Activated T-cell treated with anti-CD3 and anti-CD28 coated beads, Interleukin-2, amount 50 U/mL, for 24 hours (primary cell): ENCODE results near the gene CELA1.

Experiments used
- DNase-seq: peaks from one replicate; pipeline ENCODE4 v3.0.0-alpha.2; 2020
- H3K27ac Mint-ChIP-seq: 2 replicates; pipeline ENCODE4 v1.8.0; 2020; ENCODE audit warnings: mild to moderate bottlenecking, mixed read lengths
- H3K27me3 Mint-ChIP-seq: 2 replicates; pipeline ENCODE4 v1.8.0; 2020; ENCODE audit warnings: mixed read lengths
- H3K36me3 Mint-ChIP-seq: 2 replicates; pipeline ENCODE4 v1.8.0; 2020; ENCODE audit warnings: low read depth, mixed read lengths
- H3K4me1 Mint-ChIP-seq: 2 replicates; pipeline ENCODE4 v1.8.0; 2020; ENCODE audit warnings: low read depth, mixed read lengths
- H3K4me3 Mint-ChIP-seq: 2 replicates; pipeline ENCODE4 v1.8.0; 2020; ENCODE audit warnings: mild to moderate bottlenecking, moderate library complexity, mixed read lengths
- H3K9me3 Mint-ChIP-seq: 2 replicates; pipeline ENCODE4 v1.8.0; 2020; ENCODE audit warnings: mixed read lengths

CELA1 gene

DNA sequence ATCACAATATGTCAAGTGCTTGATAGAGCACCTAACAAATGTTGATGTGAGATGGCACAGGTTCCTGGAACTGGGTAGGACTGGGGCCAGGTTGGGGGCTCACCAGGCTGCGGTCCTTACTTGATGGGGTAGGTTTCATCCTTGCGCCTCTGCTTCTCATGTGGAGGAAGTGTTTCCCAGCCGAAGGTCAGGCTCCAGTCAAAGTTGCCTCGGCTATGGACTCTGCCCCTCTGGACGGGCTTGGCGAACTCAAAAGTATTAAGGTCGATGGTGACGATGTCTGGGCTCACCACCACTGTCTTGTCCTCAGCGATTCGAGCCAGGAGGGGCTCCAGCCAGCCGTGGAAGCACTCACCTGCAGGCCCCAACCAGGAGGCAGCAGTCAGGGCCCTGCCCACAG is 17.5 kb upstream of the CELA1 start:
- Mint-ChIP-seq H3K9me3 (no peaks in the 10 kb centered on the region), H3K4me1 (peaks cover 17% of the 10 kb centered on the region), H3K4me3 (no peak overlapping the region), H3K27ac (no peak overlapping the region), H3K36me3 (peaks cover 44% of the 10 kb centered on the region), H3K27me3 (no peaks in the 10 kb centered on the region)
- DNase-seq: no peak

DNA sequence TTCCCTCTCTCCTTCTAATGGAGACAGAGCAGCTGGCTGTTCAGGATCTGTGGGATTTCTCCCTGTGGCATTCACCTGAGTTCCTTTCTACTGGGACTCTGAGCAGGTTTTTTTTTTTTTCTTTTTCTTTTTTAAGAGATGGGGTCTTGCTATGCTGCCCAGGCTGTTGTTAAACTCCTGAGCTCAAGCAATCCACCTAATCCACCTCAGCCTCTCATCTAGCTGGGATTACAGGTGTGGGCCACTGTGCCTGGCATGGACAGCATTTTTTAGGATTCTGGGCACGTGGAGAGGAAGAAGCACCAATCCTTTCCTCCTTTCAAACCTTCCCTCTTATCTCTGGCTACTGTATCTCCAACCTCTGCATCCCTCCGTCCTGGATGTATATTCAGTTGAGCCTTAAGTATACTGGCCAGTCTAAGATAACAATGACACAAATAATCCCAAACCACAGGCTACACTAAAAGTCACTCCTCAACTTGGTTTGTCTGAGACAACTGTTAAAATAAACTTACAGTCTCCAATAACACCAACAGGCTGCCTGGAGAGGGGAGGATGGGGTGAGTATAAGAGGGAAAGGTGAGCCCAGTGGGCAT is 16.4 kb upstream of the CELA1 start:
- H3K9me3 Mint-ChIP-seq: no peaks in the 10 kb centered on the region
- no peak overlapping the region for H3K4me3 Mint-ChIP-seq
- H3K4me1 Mint-ChIP-seq: peaks cover 9% of the 10 kb centered on the region
- DNase-seq: no peak
- H3K27me3 Mint-ChIP-seq: no peaks in the 10 kb centered on the region
- peaks cover 48% of the 10 kb centered on the region for H3K36me3 Mint-ChIP-seq
- H3K27ac Mint-ChIP-seq: no peak overlapping the region

DNA sequence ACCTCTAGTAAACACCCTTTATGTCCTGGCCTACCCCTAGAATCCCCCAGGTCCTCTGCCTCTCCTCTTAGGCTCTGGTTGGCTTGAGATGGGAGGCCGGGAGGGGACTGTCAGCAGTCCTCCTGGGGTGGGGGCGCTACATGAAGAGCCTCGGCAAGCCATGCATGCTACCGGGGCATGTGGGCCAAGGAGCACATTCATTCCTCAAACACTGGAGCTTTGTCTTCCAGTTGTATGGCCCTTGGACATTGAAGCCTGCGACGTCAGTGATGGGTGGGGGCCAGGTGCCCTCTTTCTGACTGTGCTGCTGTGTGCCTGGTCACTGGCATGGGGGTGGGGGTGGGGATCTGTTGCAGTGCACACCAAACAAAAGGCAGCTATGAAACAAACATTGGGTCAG is 15.8 kb upstream of the CELA1 start:
- DNase-seq: no peak
- Mint-ChIP-seq H3K27me3 (no peaks in the 10 kb centered on the region), H3K4me3 (no peak overlapping the region), H3K4me1 (peaks cover 9% of the 10 kb centered on the region), H3K36me3 (peaks cover 49% of the 10 kb centered on the region), H3K27ac (no peak overlapping the region), H3K9me3 (no peaks in the 10 kb centered on the region)

GRCh38 chr12:51361161-51362016 is 14.9 kb upstream of the CELA1 start:
- H3K4me1 Mint-ChIP-seq: peaks cover 15% of the 10 kb centered on the region
- peaks cover 54% of the 10 kb centered on the region for H3K36me3 Mint-ChIP-seq
- no peak for DNase-seq
- peak overlapping the region; percentile 15 for H3K27ac Mint-ChIP-seq
- H3K27me3 Mint-ChIP-seq: no peaks in the 10 kb centered on the region
- no peak overlapping the region for H3K4me3 Mint-ChIP-seq
- H3K9me3 Mint-ChIP-seq: no peaks in the 10 kb centered on the region

DNA sequence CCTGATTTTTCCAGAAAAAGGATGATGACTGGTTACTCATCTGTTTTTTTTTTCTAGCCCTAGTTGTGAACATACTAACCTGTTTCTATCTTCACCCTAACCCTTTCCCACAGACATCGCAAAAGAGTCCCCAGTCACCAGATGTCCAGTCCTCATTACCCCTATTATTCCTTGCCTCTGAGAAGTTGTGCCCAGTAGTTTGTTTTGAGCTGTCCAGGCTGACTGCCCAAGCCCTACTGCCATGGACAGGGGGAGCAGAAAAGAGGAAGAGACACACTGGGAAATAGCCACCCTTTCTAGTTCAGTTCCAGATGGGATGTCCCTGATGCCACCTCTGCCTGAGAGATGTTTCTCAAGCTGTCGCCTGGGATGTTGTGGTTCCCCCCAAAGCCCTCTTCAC is 13.8 kb upstream of the CELA1 start:
- DNase-seq: no peak
- Mint-ChIP-seq H3K4me1 (peaks cover 13% of the 10 kb centered on the region), H3K36me3 (peaks cover 54% of the 10 kb centered on the region), H3K9me3 (no peaks in the 10 kb centered on the region), H3K27me3 (no peaks in the 10 kb centered on the region), H3K27ac (no peak overlapping the region), H3K4me3 (no peak overlapping the region)

- Mint-ChIP-seq H3K27me3 (no peaks in the 10 kb centered on the region), H3K36me3 (peaks cover 56% of the 10 kb centered on the region), H3K4me1 (peaks cover 13% of the 10 kb centered on the region), H3K4me3 (no peak overlapping the region), H3K27ac (no peak overlapping the region), H3K9me3 (no peaks in the 10 kb centered on the region)
- no peak for DNase-seq
These were observed 13.4 kb upstream of the CELA1 start for GRCh38 chr12:51359851-51360250.

GRCh38 chr12:51358496-51358895 is 12.0 kb upstream of the CELA1 start:
- Mint-ChIP-seq H3K27me3 (no peaks in the 10 kb centered on the region), H3K4me3 (no peak overlapping the region), H3K27ac (peak overlapping the region; percentile 22), H3K4me1 (peaks cover 13% of the 10 kb centered on the region), H3K9me3 (no peaks in the 10 kb centered on the region), H3K36me3 (peaks cover 61% of the 10 kb centered on the region)
- no peak for DNase-seq

DNA sequence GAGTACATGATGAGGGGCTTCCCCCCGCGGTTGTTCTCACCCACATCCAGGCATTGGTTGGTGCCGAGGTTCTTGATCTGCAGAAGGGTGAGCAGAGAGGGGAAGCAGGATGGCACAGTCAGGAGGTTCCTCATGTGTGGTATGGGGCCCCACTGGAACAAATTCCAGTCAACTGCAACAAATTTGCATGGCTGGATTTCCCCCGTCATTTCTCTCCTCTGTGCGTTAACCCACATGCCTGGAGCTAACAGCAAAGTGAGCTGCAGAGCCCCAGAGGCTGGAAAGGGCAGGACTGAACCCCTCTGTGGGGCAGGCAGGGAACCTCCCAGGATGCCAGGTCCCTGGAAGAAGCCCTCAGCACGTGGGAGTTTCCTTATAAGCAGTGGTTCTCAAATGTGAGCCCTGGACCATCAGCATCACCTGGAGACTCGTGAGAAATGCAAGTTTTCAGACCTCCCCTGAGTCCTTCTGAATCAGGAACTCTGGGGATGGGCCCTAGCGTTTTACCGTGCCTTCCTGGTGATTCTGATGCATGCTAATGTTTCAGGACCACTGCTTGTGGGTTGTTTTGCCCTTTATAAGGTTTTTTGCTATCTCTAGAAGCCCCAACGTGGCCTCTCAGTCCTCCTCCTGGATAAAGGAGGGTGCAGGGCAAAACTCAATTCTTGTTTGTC is 11.0 kb upstream of the CELA1 start:
- H3K4me3 Mint-ChIP-seq: no peak overlapping the region
- peaks cover 13% of the 10 kb centered on the region for H3K4me1 Mint-ChIP-seq
- H3K27ac Mint-ChIP-seq: peak overlapping the region; percentile 57
- peaks cover 60% of the 10 kb centered on the region for H3K36me3 Mint-ChIP-seq
- no peaks in the 10 kb centered on the region for H3K9me3 Mint-ChIP-seq
- no peaks in the 10 kb centered on the region for H3K27me3 Mint-ChIP-seq
- DNase-seq: no peak

GRCh38 chr12:51351913-51352532 is 5.5 kb upstream of the CELA1 start:
- peaks cover 2% of the 10 kb centered on the region for H3K4me1 Mint-ChIP-seq
- H3K27ac Mint-ChIP-seq: no peak overlapping the region
- H3K9me3 Mint-ChIP-seq: no peaks in the 10 kb centered on the region
- H3K4me3 Mint-ChIP-seq: no peak overlapping the region
- peak; percentile 38 for DNase-seq
- peaks cover 18% of the 10 kb centered on the region for H3K36me3 Mint-ChIP-seq
- no peaks in the 10 kb centered on the region for H3K27me3 Mint-ChIP-seq

DNA sequence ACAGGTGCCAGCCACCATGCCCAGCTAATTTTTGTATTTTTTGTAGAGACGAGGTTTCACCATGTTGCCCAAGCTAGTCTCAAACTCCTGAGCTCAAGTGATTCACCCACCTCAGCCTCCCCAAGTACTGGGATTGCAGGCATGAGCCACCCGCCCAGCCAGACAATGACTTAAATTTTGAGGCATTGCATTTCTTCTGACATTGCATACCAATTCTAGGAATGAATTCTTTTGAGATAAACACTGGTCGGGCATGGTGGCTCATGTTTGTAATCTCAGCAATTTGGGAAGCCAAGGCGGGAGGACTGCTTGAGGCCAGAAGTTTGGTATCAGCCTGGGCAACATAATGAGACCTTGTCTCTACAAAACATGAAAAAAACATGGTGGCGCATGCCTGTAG is 2.5 kb upstream of the CELA1 start:
- no peak overlapping the region for H3K27ac Mint-ChIP-seq
- no peaks in the 10 kb centered on the region for H3K9me3 Mint-ChIP-seq
- peaks cover 6% of the 10 kb centered on the region for H3K36me3 Mint-ChIP-seq
- H3K4me3 Mint-ChIP-seq: no peak overlapping the region
- no peak for DNase-seq
- no peaks in the 10 kb centered on the region for H3K4me1 Mint-ChIP-seq
- H3K27me3 Mint-ChIP-seq: no peaks in the 10 kb centered on the region

DNA sequence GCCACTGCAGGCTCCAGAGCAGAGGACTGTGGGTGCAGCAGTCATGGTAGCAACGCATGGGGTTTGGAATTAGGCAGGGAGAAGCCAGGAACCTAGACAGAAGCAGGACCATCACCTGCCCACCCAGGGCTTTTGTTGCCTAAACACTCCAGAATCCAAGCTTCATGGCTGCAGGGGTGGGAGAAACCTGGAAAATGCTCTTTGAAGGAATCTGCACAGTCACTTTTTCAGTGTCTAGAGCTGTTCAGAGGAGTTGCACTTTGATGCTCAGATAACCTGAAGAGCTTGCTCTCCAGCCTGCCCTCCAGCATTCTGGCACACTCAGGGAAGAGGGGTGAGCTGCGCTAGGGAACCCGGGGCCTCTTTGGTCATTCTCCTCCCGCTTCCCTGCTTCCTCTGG is 1.6 kb upstream of the CELA1 start:
- peaks cover 6% of the 10 kb centered on the region for H3K4me1 Mint-ChIP-seq
- H3K27ac Mint-ChIP-seq: no peak overlapping the region
- DNase-seq: no peak
- H3K27me3 Mint-ChIP-seq: no peaks in the 10 kb centered on the region
- H3K36me3 Mint-ChIP-seq: peaks cover 2% of the 10 kb centered on the region
- no peak overlapping the region for H3K4me3 Mint-ChIP-seq
- no peaks in the 10 kb centered on the region for H3K9me3 Mint-ChIP-seq

DNA sequence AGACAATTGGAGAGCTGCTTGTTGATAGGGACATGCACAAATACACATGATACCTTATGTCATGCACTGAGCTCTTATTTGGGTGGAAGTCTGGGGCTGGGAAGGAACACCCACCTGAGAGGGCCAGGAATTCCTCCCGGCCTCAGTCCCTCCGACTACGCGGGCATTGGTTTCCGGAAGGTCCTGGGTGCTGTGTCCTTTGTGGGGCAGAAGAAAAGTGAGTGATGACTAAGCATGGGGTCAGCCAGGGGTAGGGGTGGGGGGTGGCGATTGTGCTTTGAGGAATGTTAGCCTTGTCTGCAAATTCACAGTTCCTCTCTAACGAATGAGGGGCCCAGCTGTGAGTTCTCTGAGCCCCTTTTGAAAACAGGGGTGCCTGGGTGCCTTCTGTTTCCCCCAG is 798 bp downstream of the CELA1 start:
- H3K4me1 Mint-ChIP-seq: peaks cover 23% of the 10 kb centered on the region
- no peaks in the 10 kb centered on the region for H3K27me3 Mint-ChIP-seq
- DNase-seq: no peak
- H3K4me3 Mint-ChIP-seq: no peak overlapping the region
- H3K9me3 Mint-ChIP-seq: no peaks in the 10 kb centered on the region
- H3K36me3 Mint-ChIP-seq: no peaks in the 10 kb centered on the region
- no peak overlapping the region for H3K27ac Mint-ChIP-seq

DNA sequence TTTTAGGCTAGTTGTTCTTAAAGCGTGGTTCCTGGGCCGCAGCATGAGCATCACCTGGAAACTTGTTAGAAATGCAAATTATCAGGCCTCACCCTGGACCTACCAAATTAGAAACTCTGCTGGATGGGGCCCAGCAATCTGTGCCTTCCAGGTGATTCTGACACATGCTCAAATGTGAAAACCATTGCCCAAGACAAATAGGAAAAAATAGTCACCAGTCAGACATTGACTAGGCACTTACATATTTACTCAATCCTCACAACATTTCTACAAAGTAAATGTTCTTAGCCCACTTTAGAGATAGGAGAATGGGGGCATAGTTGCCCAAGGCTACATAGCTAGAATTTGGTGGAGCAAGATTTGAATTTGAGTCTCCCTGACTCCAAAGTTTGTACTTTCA is 3.3 kb downstream of the CELA1 start:
- DNase-seq: no peak
- H3K27me3 Mint-ChIP-seq: no peaks in the 10 kb centered on the region
- H3K9me3 Mint-ChIP-seq: no peaks in the 10 kb centered on the region
- H3K27ac Mint-ChIP-seq: no peak overlapping the region
- H3K4me3 Mint-ChIP-seq: no peak overlapping the region
- no peaks in the 10 kb centered on the region for H3K36me3 Mint-ChIP-seq
- H3K4me1 Mint-ChIP-seq: peaks cover 23% of the 10 kb centered on the region

DNA sequence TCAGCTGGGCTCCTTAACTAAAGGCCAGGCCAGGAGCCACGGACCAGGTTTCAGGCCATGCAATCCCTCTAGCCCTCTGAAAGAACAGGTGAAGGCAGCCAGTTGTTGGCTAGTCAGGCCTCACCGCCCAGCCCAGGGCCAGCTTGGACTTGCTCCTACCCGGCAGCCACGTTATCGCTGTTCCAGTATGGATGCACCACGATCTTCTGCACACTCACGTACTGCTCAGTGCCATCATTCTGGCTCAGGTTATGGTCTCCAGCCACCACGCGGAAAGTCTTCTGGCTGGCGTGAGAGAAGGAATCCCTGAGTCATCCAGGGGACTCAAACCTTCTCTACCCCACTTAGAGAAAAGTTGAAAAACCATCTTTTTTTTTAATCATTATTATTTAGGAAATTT is 4.1 kb downstream of the CELA1 start:
- H3K27me3 Mint-ChIP-seq: no peaks in the 10 kb centered on the region
- no peaks in the 10 kb centered on the region for H3K9me3 Mint-ChIP-seq
- H3K36me3 Mint-ChIP-seq: no peaks in the 10 kb centered on the region
- no peak overlapping the region for H3K27ac Mint-ChIP-seq
- H3K4me3 Mint-ChIP-seq: no peak overlapping the region
- no peak for DNase-seq
- peaks cover 23% of the 10 kb centered on the region for H3K4me1 Mint-ChIP-seq
